GM12864 (cell line): ENCODE measurements around the gene PAQR6.

Experiments
- DNase-seq: peaks from one replicate; pipeline ENCODE4 v3.0.0-alpha.2; 2011; ENCODE audit warnings: low read depth
- H3K4me3 ChIP-seq: 2 replicates; pipeline ENCODE4 v1.5.1; 2011; ENCODE audit warnings: mild to moderate bottlenecking, low read depth, low read length, control low read depth
- TF ChIP-seq, protein P1 (sequence below): IDR thresholded peaks from 2 replicates; pipeline ENCODE4 v1.5.1; 2011; ENCODE audit warnings: low read depth, mild to moderate bottlenecking, moderate library complexity, low read length, control low read depth, inconsistent platforms; ENCODE audit errors: missing control alignments

PAQR6 gene

DNA sequence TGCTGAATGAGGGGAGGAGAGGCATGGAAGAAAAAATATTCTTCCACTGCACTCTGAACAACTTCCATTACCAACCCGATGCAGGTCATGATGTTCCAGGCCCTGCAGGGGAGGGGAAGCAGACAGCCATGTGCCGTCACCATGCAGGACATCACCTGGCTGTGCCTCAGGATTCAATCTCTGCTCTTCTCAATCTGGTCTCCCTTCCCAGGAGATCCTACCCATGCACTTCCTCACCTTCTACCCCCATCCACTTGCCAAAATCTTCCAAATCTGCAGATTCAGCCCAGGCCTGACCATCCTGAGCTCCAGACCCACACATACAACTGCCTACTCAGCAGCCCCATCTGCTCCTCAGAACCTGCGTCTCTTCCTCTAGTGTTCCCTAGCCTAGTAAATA is 5.8 kb upstream of the PAQR6 start:
- TF ChIP-seq, protein P1, sequence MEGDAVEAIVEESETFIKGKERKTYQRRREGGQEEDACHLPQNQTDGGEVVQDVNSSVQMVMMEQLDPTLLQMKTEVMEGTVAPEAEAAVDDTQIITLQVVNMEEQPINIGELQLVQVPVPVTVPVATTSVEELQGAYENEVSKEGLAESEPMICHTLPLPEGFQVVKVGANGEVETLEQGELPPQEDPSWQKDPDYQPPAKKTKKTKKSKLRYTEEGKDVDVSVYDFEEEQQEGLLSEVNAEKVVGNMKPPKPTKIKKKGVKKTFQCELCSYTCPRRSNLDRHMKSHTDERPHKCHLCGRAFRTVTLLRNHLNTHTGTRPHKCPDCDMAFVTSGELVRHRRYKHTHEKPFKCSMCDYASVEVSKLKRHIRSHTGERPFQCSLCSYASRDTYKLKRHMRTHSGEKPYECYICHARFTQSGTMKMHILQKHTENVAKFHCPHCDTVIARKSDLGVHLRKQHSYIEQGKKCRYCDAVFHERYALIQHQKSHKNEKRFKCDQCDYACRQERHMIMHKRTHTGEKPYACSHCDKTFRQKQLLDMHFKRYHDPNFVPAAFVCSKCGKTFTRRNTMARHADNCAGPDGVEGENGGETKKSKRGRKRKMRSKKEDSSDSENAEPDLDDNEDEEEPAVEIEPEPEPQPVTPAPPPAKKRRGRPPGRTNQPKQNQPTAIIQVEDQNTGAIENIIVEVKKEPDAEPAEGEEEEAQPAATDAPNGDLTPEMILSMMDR = no peak
- no peak overlapping the region for H3K4me3 ChIP-seq
- no peak for DNase-seq

- no peak for DNase-seq
- TF ChIP-seq, protein P1 = no peak
- no peak overlapping the region for H3K4me3 ChIP-seq
These were observed 3.7 kb upstream of the PAQR6 start for GRCh38 chr1:156251527-156251926.

DNA sequence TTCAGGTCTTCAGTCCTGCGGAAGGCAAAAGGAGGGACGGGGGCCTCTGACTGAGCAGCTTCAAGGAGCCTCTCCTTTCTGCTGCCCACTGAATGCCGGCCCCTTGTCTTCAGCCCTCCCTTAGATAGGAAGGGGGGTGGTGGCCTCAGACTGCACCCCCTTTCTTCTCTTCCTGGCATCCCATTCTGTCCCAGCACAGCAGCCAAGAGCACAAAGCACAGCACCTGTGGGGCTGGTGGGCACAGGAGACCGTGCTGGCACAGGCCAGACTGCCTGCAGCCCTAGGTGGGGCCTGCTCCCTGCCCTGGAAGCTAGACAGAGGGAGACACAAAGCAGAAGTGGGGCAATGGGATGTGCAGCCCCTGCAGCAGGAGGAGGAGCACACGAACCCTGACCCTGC is 1.7 kb upstream of the PAQR6 start:
- TF ChIP-seq, protein P1 = no peak
- no peak overlapping the region for H3K4me3 ChIP-seq
- no peak for DNase-seq

DNA sequence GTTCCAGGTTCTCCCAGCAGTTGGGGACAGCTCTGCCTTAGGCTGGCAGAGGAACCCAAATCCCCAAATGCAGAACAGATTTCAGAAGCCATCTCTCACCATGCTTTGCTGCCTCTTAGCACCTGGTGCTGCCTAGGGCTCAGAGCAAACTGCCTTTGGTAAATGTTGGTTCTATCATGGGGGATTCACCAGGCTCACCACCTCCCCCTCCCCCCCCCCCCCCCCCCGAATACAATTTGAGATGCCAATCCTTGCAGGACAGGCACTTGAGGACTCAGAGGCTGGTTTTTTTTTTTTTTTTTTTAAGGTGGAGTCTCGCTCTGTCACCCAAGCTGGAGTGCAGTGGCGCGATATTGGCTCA is 447 bp upstream of the PAQR6 start:
- no peak overlapping the region for H3K4me3 ChIP-seq
- TF ChIP-seq, protein P1 = no peak
- DNase-seq = no peak

GRCh38 chr1:156246781-156247459 is 936 bp downstream of the PAQR6 start:
- TF ChIP-seq, protein P1 = no peak
- no peak overlapping the region for H3K4me3 ChIP-seq
- no peak for DNase-seq

DNA sequence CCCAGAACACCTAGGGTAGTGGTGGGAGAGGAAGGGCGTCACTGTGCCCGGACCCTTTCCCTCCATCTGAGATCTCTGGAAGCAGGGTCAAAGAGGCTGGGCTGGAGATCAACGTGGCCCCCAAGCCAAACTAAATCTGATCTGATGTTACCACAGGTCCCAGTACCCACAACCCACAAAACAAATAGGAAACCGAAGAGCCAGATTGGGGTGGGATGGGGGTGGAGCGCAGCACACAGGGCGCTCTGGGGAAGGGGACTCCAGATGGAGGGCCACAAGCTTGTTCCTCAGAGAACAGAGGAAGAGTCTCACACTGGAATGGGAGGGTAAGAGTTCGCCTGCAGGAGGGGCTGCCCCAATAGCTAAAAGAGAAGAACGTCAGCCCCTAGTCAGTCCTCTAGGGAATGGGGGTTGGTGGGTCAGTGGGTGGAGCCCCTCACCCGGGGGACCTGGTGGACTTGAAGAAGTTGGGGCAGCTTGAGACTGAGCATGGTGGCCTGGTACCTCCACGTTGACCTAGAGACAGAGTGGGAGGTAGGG is 1.5 kb downstream of the PAQR6 start:
- no peak for DNase-seq
- TF ChIP-seq, protein P1 = no peak
- H3K4me3 ChIP-seq = no peak overlapping the region; the same call in 1 of the 2 replicates
